HS-27A (cell line): Measurements from ENCODE around the gene ZNF282.

Source experiments
- DNase-seq: peaks from one replicate; pipeline ENCODE4 v3.0.0-alpha.2; 2012; ENCODE audit warnings: low read depth, missing footprints

The ZNF282 gene

DNA sequence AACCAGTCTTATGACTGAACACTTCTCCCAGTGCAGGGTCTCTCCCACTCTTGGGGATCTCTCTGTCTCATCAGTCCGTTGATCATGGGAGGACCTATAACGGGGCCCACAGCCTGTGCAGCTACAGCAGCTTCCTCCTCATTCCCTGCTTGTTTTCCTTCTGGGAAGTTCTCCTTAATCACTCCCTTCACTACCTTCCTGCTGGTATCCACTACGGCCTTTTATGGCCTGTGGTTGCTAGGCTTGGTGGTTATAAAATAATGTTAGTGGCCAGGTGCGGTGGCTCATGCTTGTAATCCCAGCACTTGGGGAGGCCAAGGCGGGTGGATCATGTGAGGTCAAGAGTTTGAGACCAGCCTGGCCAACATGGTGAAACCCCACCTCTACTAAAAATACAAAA is 3.5 kb upstream of the ZNF282 start:
- DNase-seq, result no peak

DNA sequence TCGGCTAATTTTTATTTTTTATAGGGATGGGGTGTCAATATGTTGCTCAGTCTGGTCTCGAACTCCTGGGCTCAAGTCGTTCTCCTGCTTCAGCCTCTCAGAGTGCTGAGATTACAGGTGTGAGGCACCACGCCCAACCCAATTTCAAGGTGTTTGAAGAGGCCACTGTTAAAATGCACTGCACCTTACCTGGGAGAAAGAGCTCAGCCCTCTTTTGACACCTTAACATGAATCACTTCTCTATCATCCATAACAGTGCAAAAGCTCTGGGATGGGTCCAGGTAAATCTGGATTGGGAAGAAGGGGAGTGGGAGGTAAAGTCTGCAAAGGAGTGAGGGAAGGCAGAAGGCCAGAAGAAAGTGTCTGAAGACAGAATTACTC is 557 bp upstream of the ZNF282 start:
- no peak for DNase-seq

DNA sequence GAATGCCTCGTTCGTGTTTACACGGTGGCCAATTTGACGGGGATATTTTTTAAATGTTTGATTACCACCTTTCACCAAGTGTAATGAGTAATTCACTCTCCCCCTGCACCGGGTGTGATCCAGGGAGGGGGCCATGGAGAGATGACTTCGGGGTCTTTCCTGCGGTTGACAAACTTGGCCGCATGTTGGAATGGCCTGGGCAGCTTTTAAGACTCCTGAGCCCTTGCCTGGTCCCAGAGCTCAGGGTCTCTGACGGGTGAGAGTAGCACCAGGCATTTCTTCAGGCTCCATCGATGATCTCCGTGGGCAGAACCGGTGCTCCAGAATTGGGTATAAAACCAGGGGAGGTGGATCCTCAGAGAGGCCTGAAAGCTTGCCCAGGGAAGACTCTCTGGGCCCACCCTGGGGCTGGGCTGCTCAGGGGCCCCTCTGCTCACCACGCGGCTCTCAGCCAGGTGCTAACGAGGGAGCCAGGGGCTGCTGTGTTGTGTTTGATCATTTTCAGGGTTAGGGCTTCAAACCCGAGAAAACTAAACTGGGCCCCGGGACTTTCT is 882 bp downstream of the ZNF282 start:
- no peak for DNase-seq

DNA sequence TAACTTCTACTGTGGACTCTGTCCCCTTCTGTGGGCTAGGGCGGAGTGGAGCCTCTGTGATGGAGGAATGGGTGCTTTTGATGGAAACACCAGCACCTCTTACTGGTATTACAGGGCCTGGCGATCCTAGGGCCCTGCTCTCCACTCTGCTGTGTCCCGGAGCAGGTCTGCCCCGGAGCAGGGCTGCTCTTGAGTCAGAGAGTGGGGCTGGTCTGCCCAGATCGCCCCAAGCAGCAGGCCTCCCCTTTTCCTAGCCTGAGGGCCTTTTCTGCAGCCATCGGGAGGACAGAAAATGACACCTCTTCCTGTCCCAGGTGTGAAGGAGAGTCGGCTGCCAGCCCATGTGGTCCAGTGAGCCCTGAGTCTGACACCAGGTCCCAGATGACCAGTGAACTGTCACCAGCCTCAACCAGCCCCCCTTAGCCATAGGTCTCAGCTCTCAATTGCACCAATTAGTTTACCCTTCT is 1.4 kb downstream of the ZNF282 start:
- DNase-seq, result no peak

DNA sequence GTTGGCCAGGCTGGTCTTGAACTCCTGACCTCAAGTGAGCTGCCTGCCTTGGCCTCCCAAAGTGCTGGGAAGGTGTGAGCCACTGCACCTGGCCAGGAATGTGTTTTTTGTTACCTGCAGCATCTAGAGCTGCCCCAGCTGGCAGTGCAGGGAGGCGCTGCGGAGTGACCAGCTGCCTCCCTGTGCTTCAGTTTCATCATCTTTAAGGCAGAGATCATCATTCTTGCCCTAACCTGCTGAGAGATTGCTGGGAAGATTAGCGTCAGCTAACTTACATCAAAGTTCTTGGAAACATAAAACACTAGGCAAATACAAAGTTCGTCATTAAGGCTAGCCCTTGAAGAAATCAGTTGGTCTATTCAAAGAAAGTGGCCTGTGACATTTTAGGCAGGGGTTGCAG is 2.3 kb downstream of the ZNF282 start:
- no peak for DNase-seq

DNA sequence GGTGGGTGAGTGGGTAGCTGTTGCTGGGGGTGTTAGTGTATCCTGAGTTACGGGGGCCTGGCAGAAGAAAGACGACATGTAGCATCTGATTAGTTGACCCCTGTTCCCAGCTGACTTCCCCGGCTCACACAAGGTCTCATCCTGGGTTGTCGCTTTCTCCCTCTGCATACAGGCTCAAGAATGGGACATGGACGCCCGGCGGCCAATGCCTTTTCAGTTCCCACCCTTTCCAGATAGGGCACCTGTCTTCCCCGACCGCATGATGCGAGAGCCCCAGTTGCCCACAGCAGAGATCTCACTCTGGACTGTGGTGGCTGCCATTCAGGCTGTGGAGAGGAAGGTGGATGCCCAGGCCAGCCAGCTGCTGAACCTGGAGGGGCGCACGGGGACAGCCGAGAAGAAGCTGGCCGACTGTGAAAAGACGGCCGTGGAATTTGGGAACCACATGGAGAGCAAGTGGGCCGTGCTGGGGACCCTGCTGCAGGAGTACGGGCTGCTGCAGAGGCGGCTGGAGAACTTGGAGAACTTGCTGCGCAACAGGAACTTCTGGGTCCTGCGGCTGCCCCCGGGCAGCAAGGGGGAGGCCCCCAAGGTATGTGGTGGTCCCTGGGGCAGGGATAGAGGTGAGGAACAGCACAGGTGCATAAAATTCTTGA is 2.9 kb downstream of the ZNF282 start:
- DNase-seq, result no peak

DNA sequence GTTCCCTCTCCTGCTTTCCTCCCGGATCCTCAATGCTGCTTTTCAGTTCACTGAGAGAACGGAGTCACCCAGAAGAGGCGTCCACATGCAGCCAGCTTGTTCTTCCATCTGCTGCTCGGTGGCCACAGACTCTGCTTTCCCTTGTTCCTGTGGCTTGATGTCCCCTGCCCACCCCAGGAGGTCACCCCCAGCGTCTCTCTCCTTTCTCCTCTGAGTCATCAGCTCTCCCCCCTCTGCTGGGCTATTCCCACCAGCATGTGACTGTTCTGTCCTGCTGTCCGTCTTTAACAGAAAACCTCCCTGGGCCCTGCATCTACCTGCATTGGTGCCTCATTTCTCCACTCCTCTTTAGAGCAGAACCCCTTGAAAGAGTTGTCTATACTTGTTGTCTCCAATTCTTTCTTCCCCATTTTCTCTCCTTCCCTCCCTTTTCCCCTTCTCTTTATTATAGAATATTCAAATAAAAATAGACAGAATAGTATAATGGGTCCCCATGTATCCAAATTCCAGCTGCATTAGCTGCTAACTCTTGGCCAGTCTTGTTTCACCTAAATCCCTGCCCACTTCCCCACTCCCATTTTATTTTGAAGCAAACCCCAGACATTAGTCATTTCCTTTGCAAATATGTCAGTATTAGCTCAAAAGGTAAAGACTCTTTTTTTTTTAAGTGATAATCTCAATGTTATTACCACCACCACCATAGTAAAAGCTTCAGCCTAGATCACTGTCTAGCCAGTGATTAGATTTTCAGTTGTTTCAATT is 4.1 kb downstream of the ZNF282 start:
- no peak for DNase-seq

DNA sequence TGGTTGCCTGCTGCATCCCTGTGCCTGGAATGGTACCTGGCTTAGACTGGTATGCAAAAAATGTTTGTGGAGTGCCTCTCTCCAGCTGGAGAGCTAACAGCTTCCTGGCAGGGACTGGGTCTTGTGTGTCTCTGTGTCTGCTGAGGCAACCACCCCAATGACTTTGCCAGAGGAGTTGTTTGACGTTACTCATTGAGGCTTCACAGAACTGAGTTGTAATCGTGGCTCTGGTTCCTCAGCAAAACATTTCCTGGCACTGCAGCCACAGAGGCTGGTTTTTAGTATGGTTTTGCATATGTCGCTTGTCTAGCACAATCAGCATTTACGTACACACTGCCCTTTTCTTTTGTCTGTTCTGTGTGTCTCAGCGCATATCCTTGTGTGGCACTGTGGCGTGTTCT is 7.5 kb downstream of the ZNF282 start:
- no peak for DNase-seq

DNA sequence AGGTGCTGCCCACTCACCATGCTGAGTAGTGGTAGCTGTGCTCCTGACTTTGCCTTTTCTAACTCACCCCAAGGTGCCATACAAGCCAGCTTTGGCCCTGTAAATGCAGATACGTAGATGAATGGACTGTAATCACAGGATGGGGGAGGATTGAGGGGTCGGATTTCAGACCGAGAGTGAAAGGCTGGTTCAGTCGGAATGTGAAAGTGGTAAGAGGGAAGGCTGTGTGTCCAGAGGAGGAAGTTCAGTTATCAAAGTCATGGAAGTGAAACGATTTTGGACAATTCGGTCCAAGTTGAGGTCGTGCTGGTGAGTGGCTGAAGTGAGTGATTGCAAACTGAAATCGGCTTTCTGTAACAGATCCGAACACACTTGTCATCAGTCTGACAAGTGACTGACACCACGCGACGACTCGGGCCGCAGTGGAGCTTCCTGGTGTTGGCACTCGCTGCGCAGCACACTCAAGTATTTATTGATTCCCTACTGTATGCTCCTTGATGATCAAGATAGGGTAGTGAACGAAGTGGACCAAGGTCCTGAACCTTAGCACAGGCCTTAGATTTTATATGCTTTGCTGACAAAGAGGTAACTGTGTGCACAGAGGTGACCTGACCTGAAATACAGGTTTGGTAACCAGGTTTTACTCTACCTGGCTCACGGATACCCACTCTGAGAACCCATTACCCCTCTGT is 10.5 kb downstream of the ZNF282 start:
- DNase-seq, result no peak

DNA sequence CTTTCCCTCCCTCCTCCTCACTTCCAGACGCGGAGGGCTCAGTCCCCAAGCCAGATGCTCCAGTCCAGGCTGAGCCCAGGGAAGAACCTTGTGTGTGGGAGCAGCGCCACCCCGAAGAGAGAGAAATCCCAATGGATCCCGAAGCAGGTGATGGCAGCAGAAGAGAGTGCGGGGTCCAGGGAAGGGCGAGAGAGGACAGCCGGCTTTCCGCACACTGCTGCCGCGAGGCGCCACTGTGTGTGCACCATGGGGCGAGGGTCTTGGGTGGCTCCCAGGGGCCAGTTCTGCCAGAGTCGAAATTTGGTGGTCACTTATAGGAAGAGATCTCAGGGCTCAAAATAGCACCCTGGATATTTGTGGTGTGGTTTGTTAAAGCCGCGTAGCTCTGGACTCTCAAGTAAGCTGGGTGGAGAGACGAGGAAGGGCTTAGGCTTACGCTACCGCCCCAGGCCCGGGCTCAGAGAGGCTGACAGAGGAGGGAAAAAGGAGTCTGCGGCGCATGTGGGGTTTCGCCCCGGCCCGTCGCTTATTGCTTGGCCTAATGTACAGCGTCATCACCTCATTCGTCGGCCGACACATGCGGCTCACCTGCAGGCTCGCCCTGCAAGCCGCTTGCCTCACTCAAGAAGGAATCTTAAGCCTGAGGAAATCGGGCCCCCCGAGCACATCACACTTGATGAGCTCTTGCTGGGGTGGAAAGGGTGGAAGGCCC is 12.1 kb downstream of the ZNF282 start:
- DNase-seq, result no peak

DNA sequence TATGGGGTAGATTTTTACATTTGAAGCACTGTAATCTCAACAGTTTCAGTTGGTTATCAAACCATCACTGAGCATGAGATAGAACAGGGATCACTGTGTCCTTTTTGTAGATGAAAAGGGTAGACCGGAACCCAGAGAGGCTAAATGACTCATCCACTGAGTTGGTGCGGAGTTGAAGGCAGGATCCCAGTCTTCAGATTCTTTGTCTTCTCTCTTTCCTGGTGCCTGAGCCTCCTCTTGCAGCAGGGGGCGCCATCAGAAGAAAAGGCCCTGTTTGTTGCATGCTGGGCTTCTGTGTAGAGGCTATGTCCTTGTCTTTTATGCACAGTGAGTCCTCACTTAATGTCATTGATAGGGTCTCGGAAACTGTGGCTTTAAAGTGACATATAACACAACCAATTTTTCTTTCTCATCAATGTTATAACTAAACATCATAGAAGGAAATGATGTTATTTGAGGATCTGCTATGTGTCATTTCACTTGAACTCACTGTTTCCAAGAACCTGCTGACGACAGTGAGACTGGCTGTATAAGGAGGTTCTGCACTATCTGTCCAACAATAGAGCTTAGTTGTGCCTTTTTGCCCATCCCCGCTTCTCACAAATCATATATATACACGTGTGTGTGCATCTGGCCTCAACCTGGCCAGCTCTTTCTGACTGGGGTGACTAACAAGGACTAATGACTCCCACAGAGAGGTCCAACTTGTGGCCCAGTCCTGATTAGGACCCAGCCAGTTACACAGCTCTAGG is 14.3 kb downstream of the ZNF282 start:
- no peak for DNase-seq

DNA sequence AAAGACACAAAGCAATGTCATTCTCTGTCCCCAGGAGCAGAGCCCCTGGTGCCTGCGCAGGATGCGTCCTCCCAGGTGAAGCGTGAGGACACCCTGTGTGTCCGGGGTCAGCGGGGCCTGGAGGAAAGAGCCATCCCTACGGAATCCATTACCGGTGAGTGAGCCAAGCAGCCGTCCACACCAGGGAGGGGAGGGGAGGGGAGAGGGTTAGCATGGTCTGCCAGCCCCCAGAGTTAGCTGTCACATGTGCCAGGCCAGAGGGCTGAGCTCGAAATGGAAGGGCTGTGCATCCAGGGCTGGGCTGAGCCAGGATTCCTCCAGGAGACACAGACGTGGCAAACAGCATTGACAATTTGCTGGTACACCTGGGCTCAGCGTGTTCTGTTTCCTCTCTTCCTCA is 15.2 kb downstream of the ZNF282 start:
- DNase-seq, result no peak

DNA sequence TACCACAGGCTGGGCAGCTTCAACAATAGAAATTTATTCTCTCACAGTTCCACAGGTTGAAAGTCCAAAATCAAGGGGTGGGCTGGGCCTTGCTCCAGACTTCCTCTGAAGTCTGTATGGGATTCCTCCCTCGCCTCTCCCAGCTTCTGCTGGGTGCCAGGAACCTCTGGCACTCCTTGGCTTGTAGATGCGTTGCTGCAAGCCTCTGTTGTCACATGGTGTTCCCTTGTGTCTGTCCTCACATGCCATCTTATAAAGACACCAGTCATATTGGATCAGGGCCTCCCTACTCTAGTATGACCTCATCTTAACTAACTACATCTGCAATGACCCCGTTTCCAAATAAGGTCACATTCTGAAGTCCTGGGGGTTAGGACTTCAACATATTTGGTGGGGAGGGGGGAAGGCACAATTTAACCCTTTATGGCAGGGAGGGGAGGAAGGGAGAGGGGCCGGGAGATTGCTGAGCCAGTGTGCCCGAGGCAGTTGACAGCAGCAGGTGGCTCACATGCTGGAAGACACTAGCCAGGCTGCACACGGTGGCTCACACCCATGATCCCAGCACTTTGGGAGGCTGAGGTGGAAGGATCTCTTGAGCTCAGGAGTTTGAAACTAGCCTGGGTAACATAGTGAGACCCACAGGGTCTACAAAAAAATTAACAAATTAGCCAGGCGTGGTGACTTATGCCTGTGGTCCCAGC is 18.8 kb downstream of the ZNF282 start:
- no peak for DNase-seq

DNA sequence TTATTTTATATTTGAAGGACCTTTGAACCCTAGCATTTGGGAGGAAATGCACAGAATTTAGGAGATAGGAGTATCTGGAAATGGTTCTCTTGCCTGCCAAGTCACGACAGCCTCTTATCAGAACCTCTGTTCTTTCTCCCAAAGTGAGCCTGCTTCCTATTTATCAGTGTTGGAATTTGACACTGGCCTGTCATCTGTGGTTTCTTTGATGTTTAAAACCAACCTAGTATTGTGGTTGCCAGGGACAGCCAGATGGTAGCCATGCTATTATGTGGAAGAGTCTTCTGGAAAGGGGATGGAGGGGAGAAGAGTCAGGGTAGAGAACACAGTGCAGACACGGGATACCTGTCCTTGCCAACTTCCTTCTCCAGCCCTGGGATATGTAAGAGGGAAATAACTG is 21.1 kb downstream of the ZNF282 start:
- no peak for DNase-seq

DNA sequence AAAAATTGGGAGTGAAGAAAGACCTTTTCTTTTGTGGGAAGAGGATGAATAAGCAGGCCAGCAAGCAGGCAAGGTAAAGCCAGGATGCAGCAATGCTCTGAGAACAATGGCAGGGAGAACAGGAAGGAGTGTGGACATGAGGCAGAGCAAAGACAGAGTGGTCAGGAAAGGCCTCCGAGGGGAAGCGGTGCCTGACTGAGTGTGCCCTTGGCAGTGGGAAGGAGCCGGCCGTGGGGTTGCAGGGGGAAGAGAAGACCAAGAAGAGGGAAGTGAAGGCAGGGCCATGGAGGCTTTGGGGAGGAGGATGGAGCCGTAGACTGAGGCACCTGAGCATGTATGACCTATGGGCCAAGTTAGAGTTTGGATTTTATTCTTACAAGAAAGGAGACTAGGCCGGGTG is 22.2 kb downstream of the ZNF282 start:
- no peak for DNase-seq

DNA sequence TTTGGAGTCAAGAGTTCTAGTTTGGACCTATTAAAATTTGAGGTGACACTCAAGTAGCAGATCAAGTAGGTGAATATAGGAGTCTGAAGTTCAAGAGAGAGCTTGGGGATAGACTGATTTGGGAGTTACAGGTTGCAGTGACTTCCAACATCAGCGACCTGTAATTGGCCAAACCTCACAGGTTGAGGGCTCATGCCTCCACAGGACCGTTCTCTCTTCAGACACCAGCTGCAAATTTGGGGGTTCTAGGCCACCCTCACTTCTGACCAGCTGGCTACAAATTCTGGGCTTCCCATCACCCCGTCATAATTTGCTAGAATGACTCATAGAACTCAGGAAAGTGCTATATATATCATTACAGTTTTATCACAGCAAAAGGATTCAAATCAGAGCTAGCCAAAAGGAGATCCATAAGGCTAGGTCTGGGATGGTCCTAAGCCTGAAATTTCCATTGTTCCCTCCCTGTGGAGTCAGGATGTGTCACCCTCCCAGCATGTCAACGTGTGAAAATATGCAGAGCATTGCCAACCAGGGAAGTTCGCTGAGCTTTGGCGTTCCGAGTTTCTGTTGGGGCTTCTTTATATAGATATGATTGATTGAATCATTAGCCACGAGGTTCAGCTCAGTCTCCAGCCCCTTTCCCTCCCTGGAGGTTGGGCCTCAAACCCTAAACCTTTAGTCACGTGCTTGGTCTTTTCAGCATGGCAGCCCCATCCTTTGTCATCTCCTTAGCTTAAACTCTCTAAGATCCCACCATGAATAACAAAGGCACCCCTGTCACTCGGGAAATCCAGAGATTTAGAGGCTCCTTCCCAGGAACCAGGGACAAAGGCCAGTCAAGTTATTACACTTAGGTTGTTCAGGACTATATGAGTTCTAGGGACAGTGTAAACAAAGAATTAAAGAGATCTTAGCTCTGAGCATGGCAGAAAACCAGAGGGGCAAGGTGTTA is 23.4 kb downstream of the ZNF282 start:
- no peak for DNase-seq

DNA sequence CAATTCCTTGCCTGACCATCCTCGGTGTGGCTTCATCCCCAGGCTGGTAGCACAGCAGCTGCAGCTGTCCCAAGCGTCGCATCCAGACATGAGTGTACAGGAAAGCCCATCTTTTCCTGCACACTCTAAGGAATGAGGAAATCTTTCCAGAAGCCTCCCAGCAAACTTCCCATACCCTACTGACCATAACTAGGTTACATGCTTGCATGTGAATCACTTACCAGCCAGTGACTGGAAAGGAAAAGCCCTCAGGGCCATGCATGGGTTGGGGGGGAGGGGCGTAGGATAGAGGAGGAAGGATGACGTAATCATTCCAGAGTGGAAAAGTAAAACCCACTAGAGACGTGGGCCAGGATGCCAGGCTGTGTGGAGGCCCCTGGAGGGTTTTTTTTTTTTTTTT is 25.2 kb downstream of the ZNF282 start:
- no peak for DNase-seq

DNA sequence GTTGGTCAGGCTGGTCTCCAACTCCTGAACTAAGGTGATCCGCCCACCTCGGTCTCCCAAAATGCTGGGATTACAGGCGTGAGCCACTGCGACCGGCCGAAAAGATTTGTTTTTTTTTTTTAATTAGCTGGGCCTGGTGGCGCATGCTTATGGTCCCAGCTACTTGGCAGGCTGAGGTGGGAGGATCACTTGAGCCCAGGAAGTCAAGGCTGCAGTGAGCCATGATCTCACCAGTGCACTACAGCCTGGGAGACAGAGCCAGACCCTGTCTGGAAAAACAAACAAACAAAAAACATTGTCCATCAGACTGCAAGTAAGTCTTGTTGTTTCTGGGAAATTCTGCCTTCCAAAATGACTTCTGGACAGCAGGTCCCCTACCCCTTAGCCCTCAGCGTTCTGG is 27.8 kb downstream of the ZNF282 start:
- DNase-seq, result no peak

DNA sequence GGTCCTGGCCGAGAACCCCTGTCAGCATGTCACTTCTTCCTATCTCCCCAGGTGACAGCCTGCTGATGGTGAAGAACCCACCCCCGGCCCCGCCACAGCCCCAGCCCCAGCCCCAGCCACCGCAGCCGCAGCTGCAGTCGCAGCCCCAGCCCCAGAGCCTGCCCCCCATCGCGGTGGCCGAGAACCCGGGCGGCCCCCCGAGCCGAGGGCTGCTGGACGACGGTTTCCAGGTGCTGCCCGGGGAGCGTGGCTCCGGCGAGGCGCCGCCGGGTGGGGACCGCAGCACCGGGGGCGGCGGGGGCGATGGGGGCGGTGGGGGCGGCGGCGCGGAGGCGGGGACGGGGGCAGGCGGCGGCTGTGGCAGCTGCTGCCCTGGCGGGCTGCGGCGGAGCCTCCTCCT is 28.4 kb downstream of the ZNF282 start:
- no peak for DNase-seq

DNA sequence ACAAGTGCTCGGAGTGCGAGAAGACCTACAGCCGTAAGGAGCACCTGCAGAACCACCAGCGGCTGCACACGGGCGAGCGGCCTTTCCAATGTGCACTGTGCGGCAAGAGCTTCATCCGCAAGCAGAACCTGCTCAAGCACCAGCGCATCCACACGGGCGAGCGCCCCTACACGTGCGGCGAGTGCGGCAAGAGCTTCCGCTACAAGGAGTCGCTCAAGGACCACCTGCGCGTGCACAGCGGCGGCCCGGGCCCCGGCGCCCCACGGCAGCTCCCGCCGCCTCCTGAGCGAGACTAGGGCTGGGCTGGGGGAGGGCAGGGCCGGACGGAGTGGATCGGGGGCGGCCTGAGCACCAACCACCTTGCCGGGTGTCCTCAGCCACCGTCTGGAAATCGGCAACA is 29.0 kb downstream of the ZNF282 start:
- no peak for DNase-seq
